Fibroblast of peridontal ligament (primary cell): ENCODE data around the gene PRRC2B.
A peak's percentile ranks its signal among the peaks of the same experiment; 100 is the strongest.
"Not testable (repeated sequence)": the region's sequence is repeated elsewhere in the genome, so short reads cannot be mapped to it uniquely, and the experiment has no call there.

Experiments
- DNase-seq: peaks from one replicate; pipeline ENCODE4 v3.0.0-alpha.2; 2010; ENCODE audit errors: extremely low read depth

The PRRC2B gene

DNA sequence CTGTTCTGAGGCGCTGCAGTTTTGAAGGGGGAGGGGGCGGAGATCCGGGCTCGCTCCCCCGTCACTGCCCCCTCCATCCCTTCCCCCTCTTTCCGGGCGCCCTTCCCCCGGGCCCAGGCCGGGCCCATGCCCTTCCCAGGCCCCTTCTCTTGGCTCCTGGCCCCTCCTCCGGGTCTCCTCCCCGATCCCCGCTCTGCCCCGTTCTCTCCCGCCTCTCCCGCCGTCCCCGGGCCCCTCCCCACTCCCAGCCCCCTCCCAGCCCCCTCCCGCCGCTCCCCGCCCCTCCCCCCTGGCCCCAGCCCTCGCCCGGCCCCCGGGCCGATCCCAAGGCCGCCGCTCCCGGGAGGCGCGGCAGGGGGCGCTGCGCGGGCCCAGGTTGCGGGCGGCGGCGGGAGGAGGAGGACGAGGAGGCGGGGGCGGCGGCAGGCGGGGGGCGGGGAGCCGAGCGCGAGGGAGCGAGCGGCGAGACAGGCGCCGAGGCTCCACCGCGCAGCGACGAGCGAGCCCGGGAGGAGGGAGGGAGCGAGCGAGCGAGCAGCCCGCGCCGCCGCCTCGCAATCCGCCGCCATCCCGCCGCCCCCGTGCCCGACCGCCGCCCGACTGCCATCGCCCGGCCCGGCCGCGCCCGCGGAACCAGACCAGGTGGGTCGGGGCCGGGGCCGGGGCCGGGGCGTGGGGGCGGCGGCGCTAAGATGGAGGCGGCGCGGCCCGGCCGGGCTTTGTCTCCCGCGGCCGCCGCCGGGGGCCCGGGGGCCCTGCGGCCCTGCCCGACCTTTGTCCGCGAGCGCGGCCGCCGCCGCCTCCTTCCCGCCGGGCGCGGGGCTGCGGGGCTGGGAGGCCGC lies at the start of gene PRRC2B:
TSS of gene PRRC2B (plus strand) at position 465 of the 842 bp plus-strand sequence. CDS start 36,059 bp downstream, outside the sequence.
- DNase-seq: peak; percentile 61

DNA sequence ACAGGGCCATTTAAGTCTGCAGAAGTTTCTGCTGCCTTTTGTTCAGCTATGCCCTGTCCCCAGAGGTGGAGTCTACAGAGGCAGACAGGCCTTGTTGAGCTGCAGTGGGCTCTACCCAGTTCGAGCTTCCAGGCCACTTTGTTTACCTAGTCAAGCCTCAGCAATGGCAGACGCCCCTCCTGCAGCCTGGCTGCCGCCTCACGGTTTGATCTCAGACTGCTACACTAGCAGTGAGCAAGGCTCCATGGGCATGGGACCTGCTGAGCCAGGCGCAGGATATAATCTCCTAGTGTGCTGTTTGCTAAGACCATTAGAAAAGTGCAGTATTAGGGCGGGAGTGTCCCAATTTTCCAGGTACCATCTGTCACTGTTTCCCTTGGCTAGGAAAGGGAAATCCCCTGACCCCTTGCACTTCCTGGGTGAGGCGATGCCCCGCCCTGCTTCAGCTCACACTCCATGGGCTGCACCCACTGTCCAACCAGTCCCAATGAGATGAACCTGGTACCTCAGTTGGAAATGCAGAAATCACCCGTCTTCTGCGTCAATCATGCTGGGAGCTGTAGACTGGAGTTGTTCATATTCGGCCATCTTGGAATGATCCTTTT lies 48.9 kb upstream of the PRRC2B start:
- not testable (repeated sequence) for DNase-seq

DNA sequence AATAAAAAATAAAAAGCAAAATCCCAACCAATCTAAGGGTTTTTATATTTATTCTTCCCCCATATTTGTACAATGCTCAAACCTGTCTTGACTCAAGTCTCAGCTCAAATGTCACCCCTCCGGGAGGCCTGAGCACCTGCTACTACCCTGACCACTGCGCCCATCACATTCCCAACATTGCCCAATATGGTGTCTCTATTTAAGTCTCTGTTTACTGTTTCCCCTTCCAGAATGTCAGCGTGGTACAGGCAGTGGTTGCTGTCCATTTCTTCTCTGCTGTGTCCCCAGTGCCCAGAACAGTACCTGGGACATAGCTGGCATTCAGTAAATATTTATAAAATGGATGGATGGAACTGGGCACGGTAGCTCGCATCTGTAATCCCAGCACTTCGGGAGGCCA lies 47.3 kb upstream of the PRRC2B start:
- no peak for DNase-seq

DNA sequence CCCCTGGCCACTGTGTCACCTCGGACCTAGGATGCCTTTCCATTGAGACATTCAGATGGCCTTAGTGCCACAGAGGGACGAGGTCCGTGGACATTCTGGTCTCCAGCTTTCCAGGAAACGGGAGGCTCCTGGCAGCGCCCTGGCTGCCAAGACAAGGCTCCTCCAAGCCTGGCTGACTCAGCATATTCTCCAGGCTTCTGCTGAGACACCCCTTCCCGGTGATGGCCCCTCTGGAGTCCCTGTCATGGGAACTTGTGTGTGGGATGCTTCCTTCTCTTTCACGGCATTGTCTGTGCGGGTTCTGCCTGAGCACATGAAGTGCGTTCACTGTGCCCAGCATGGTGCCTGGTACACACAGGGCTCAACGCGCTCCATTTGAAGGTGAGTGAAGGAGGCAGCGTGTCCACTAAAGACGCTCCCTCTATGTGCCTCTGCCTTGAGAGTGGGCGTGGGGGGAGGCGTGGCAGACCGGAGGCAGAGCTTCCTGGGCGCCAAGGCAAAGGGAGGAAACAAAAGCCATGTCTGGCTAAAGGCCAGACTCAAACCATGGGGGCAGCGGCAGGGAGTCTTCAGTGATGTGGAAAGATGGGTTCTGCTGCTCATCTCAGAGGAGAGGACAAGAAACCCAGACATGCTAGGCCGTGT lies 46.4 kb upstream of the PRRC2B start:
- DNase-seq: no peak

DNA sequence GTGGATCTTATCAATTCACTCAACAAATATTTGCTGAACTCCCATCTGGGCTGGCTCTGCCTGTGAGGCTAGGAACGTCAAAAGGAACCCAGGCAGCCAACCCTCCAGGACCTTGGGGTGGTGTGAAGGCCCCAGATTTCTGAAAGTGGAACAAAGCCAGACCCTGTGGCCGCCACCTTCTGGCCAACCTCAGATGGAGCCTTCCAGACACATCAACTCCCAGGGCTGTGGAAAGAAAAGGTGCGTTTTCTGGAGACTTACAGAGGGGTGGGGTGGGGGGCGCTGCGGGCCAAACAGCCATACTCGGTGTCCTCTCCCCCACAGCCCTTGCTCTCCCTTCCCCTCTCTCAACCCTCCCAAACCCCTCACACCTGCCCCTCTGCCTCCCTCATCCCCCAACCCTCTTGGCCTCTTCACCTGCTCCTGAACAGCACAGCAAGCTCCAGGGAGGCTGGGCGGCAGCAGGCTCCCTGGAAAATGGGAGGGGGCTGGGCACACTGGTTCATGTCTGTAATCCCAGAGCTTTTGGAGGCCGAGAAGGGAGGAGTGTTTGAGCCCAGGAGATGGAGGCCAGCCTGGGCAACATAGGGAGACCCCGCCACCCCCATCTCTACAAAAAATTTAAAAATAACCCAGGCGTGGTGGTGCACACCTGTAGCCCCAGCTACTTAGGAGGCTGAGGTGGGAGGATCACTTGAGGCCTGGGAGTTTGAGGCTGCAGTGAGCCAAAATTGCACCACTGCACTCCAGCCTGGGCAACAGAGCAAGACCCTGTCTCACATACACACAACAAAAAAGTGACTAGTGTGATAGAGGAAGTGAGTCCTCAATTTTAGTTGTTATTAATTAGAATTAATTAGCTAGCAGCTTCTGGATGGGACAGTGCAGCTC lies 45.0 kb upstream of the PRRC2B start:
- no peak for DNase-seq

DNA sequence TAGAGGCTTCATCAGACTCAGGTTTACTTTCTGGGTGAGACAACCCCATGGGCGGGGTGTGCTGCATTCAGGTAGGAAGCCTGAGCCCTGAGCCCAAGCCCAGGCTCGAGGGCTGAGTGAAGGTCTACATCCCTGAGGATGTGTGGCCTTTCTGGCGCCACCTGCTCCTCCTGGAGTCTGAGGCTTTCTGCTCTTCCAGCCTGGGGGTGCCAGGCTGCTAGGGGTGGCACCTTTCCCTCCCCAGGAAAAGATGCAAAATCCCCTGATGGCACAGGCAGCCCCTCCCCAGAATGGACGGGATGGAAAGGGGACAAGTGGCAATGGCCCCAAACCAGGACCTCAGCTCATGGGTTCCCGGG lies 44.4 kb upstream of the PRRC2B start:
- no peak for DNase-seq

DNA sequence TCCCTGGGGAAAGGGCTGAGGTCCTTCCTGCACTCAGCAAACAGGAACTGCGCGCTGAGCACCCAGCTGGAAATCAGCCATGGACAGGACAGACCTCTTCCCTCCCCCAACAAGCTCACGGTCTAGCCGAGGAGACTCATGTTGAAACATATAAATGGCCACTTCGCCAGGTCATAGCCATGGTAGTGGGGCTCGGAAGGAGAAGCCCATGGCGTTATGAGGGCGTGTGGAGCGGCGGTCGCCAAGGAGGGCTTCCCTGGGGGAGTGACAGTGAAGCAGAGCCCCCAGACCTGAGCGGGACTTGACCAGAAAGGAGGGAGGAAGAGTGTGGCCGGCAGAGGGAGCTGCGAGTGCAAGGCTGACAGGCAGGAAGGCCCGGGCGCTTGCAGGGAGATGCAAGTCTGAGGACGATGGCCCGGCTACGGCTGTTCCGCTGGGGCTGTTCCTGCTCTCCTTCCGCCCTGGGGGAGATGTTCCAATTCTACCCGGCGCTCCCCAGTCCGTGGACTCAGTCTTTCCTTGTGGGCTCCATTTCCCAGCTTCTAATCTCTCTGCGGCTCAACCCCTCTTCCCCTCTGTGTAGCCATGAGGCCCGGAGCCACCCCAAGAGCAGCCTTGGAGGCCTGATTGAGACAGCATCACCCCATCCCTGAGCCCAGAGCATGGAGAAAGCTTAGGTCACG lies 43.9 kb upstream of the PRRC2B start:
- peak; percentile 82 for DNase-seq

DNA sequence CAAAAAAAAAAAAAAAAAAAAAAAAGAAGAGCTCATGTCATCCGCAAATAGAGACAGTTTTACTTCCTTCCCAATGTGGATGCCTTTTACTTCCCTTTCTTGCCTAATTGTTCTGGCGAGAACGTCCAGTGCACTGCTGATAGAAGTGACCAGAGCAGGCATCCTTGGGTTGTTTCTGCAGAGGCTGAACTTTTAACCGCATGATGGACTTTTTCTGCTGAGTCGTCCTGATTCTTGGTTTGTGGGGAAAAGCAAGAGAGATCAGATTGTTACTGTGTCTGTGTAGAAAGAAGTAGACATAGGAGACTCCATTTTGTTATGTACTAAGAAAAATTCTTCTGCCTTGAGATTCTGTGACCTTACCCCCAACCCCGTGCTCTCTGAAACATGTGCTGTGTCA lies 37.4 kb upstream of the PRRC2B start:
- peak; percentile 25 for DNase-seq

DNA sequence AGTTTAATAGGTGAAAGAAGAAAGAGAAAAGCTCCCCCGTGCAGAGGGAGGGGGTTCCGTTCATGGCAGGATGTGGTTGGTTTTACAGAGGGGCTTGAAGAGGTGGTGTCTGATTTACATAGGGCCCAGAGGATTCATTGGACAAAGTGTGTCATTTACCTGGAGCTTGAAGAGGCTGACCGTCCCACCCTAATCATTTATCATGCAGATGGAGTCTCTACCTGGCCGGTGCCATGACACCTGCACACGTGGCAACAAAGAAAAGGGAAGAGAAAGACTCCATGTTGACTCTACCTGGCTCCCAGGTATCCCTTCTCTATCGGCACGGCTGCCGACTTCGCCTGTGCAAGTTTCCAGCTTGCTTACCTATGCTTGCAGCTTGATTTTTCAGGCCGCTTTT lies 35.3 kb upstream of the PRRC2B start:
- DNase-seq: no peak

DNA sequence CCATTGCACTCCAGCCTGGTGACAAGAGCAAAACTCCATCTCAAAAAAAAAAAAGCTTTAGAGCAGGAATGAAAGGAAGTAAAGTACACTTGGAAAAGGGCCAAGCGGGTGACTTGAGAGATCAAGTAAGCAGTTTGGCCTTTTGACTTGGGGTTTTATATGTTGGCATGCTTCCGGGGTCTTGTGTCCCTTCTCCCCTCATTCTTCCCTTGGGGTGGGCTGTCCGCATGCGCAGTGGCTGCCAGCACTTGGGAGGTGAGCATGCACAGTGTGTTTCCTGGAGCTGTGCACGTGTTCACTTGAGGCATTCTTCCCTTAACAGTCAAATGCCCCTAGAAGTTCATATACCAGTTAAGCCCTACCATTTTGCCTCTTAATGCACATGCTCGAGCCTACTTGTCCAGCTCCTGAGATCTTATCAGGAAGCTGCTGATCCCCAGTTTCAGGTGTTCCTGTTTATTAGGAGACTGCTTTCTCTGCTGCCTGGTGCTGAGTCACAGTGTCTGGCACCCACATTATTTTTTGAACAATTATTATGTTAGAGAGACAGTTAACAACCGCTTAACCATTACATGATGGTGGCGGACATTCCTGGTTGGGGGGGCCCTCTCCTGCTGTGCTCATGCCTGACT lies 32.6 kb upstream of the PRRC2B start:
- no peak for DNase-seq

DNA sequence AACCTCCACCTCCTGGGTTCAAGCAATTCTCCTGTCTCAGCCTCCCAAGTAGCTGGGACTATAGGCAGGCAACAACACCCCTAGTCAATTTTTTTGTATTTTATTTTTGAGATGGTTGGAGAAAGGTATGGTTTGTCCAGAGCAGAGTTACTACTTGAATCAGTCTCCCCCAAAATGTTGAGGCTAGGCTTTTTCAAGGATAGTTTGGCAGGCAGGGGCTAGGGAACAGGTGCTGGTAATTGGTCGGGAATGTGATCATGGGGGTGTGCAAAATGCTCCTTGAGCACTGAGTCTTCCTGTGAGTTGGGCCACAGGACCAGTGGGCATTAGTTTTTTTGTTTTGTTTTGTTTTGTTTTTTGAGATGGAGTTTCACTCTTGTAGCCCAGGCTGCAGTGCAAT lies 28.3 kb upstream of the PRRC2B start:
- DNase-seq: no peak

DNA sequence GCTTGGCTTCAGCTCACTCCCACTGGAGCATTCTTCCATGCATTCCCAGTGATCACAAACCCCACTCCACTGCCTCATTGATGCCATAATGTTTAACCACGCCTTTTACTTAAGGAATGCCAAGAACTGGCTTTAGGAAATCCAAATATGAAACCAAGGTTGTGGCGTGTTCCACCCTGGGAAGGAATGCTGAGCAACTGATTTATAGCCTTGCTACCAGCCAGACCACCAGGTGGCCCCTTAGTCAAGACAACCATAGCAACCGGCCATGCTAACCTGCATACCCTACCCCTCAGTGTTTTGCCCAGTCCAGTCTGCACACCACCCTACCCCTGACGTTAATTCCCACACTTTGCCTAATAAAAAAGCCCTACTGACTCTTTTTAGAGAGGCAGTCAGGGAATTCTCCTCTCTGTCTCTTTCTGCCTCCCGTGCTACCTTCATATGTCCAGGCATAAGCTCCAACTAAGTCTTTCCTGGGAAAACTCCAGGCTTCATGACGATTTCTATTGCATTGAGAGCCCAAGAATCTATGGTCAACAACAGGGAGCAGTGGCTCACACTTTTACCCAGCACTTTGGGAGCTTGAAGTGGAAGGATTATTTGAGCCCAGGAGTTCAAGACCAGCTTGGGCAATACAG lies 27.0 kb upstream of the PRRC2B start:
- peak; percentile 88 for DNase-seq

DNA sequence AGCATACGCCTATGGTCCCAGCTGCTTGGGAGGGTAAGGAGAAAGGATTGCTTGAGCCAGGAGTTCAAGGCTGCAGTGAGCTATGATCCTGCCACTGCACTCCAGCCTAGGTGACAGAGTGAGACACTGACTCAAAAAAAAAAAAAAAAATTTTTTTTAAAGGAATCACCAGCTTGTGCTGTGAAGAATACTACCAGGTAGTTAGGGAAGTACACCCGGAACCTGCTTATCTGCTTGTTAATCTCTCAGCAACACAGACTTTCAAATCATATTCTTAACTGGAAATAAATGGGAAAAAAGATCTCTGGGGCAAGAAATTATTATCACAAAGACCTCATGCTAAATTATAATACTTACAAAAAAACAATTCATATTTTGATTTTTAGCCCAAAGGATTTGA lies 26.4 kb upstream of the PRRC2B start:
- no peak for DNase-seq

DNA sequence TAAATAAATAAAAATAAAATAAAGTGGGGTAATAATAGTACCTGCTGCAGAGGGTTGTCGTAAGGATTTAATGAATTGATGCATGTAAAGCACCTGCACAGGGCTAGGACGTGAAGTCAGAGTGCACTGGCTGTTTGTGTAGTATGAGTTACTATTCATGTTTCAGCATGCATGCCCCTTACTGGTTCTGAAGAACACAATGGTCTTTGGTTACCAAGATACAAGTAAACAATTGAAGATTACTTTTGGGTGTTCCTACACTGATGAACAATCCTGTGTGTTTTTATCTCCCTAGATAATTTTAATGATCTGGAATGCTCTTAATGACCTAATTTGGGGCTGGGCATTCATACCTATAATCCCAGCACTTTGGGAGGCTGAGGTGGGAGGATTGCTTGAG lies 23.2 kb upstream of the PRRC2B start:
- no peak for DNase-seq

DNA sequence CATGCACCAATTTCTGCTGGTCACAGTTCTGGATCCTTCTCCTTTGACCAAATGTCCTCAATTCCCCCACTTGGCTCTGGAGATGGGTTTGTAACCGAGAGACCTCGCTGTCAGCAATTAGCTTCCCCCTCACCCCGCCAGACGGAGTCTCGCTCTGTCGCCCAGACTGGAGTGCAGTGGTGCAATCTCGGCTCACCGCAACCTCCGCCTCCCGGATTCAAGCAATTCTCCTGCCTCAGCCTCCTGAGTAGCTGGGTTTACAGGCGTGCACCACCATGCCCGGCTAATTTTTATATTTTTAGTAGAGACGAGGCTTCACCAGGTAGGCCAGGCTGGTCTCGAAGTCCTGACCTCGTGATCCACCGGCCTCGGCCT lies 21.3 kb upstream of the PRRC2B start:
- not testable (repeated sequence) for DNase-seq

DNA sequence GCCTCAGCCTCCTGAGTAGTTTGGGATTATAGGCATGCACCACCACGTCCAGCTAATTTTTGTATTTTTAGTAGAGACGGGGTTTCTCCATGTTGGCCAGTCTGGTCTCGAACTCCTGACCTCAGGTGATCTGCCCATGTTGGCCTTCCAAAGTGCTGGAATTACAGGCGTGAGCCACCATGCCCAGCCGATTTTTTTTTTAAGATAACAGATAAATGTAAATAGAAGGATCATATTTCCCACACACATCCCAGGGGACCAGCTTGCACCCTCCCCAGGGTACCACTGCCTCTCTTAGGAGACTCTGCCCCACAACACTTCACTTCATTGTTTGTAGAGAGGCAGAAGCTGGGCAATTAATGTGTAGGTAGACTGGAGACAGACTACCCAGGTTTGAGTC lies 19.2 kb upstream of the PRRC2B start:
- not testable (repeated sequence) for DNase-seq

DNA sequence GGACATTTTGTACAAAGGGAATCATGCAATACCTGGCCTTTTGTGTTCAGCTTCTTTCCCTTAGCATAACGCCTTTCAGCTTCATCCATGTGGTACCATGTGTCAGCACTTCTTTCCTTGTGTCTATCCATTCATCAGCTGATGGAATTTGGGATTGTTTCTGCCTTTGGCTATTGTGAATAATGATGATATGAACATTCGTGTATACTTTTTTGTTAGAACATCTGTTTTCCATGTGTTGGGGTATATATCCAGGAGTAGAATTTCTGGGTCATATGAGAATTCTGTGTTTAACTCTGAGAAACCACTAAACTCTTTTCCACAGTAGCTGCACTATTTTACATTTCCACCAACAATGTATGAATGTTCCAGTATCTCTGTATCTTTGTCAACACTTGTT lies 14.8 kb upstream of the PRRC2B start:
- DNase-seq: peak; percentile 52

DNA sequence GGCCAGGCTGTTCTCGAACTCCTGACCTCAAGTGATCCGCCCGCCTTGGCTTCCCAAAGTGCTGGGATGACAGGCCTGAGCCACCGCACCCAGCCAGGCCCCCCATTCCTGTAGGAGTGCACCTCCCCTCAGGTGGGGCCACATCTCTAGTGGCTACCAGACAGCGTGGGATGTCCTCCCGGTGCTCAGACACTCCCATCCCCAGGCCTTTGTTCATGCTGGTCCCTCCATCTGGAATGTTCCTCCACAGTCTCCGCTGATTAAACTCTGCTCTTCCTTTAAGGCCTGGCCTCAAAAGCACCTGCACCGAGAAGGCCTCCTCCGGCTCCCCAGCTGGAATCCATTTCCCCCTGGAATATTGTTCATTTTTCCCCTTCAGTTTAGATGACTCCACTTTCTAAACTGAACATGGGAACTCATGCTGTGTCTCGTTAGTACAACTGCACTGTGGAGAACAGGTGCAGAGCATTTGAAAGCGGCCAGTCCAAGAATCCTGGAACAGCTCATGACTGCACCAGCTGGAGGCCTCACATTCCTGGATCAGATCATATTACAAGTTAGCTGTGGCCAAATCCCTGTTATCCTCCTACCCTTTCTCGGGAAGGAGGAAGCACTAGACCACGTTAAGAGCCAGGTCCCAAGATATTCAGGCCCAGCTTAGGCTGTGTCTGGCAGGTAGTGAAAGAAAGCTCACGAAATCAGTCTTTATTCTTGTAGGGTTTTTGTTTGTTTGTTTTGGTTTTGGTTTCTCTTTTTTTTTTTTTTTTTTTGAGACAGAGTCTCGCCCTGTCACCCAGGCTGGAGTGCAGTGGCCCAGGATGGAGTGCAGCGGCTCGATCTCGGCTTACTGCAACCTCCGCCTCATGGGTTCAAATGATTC lies 10.8 kb upstream of the PRRC2B start:
- peak; percentile 74 for DNase-seq

DNA sequence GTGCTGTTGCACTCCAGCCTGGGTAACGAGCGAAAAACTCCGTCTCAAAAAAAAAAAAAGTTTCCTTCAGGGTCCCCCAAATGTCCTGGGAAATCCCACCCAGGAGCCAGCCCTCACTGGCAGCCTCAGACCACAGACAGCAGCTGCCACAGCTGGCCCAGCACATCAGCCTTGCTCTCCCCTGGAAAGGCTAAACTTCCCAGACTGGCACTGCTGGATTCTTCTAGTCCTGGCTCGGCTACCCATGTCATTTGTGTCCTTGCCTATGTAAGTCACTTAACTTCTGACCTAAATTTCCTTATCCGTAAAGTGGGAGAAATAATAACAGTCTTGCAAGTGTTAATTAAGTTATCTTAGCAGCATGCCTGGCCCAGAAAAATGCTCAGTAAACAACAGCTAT lies 8.6 kb upstream of the PRRC2B start:
- DNase-seq: no peak
